HepG2 (cell line): ENCODE results near the gene ITGAE. TPM values are rescaled to one million over a fixed set of nuclear protein-coding genes. Genes with fewer than 3 reads are reported as not detected.
A peak's percentile ranks its signal among the peaks of the same experiment; 100 is the strongest.

Experiments
- ATAC-seq: fragments of 200-7000 bp; cut with Tn5 transposase; 3 replicates; pipeline ENCODE4 v1.9.1; 2020; ENCODE audit warnings: mild to moderate bottlenecking, moderate library complexity
- BruUV-seq: library from RNA; stranded (reverse); fragments of 400-500 nt; replicated peaks from 2 replicates; lab custom pipeline; 2021; lab: Mats Ljungman, UMichigan
- CTCF ChIA-PET: fragments of 300-600 bp; formaldehyde crosslinking; extraction: SDS; loops from one replicate; lab custom pipeline; 2021; ENCODE audit warnings: low total read pairs, inconsistent platforms, low intra/inter-chr PET ratio; lab: Yijun Ruan, JAX
- POLR2A ChIA-PET: fragments of 350-600 bp; sonication (Branson Sonifier 250); formaldehyde crosslinking; loops from one replicate; lab custom pipeline; 2020; ENCODE audit warnings: antibody characterized with exemption, inconsistent platforms; lab: Yijun Ruan, JAX
- DNase-seq: peaks from one replicate; pipeline ENCODE4 v3.0.0-alpha.2; 2015; ENCODE audit warnings: low spot score
- FAIRE-seq: peaks from 3 replicates; lab custom pipeline; 2011; peaks lifted over from hg19 to GRCh38; lab: Jason Lieb, UNC
- H2AFZ ChIP-seq: one replicate; pipeline ENCODE4 v1.6.1; 2011; ENCODE audit warnings: low read length, inconsistent platforms
- H3K27ac ChIP-seq: fragments of 300-600 bp; 3 replicates; pipeline ENCODE4 v1.8.0; 2011; ENCODE audit warnings: mixed run types, mild to moderate bottlenecking, mixed read lengths, low read length, inconsistent platforms; ENCODE audit not compliant: insufficient read depth; ENCODE audit errors: extremely low read length
- H3K27me3 ChIP-seq, 2 experiments: fragments of 200-600 bp in 1 of 2; 2 replicates in 1 of 2; 3 replicates in 1 of 2; pipeline versions ENCODE4 v1.6.0 to v1.8.0; 2011; ENCODE audit warnings: low read length in 2 of 2, mild to moderate bottlenecking in 2 of 2, moderate library complexity in 2 of 2, inconsistent platforms in 1 of 2; ENCODE audit not compliant: insufficient read depth in 2 of 2, control insufficient read depth in 1 of 2
- H3K36me3 ChIP-seq, 2 experiments: fragments of 200-600 bp in 1 of 2; replicated peaks in 1 of 2; 2 replicates in 1 of 2; 3 replicates in 1 of 2; pipeline versions ENCODE4 v1.5.1 to v1.8.0; 2011; ENCODE audit warnings: low read length in 2 of 2, inconsistent platforms in 1 of 2; ENCODE audit not compliant: insufficient read depth in 2 of 2, control insufficient read depth in 1 of 2
- H3K4me1 ChIP-seq: 2 replicates; pipeline ENCODE4 v1.5.1; 2012; ENCODE audit warnings: low read length, inconsistent platforms; ENCODE audit not compliant: insufficient read depth
- H3K4me2 ChIP-seq: 2 replicates; pipeline ENCODE4 v1.6.0; 2011; ENCODE audit warnings: low read depth, low read length, inconsistent platforms
- H3K4me3 ChIP-seq, 3 experiments: fragments of 200-600 bp in 1 of 3; sonication (generic), shearing (Covaris generic) in 1 of 3; replicated peaks in 1 of 3; 2 replicates each; pipeline ENCODE4 v1.5.1; 2011 to 2016; ENCODE audit warnings: low read length in 3 of 3, inconsistent platforms in 2 of 3, low read depth in 2 of 3, mild to moderate bottlenecking in 2 of 3, control low read depth in 1 of 3, mixed read lengths in 1 of 3; ENCODE audit not compliant: insufficient read depth in 1 of 3
- H3K79me2 ChIP-seq: one replicate; pipeline ENCODE4 v1.6.1; 2011; ENCODE audit warnings: low read length, inconsistent platforms; ENCODE audit not compliant: insufficient read depth
- H3K9ac ChIP-seq: 2 replicates; pipeline ENCODE4 v1.6.0; 2011; ENCODE audit warnings: mild to moderate bottlenecking, low read depth, low read length, inconsistent platforms; ENCODE audit not compliant: insufficient read depth
- H3K9me3 ChIP-seq: 2 replicates; pipeline ENCODE4 v1.5.1; 2012; ENCODE audit warnings: mild to moderate bottlenecking, low read length
- H4K20me1 ChIP-seq: 2 replicates; pipeline ENCODE4 v1.6.0; 2011; ENCODE audit warnings: inconsistent platforms, mild to moderate bottlenecking, low read length, moderate library complexity; ENCODE audit not compliant: insufficient read depth
- CREB1 ChIP-seq, 2 experiments: fragments of 450-650 bp in 1 of 2; IDR thresholded peaks; 2 replicates each; pipeline ENCODE4 v1.6.1; 2016 to 2017; ENCODE audit warnings: control low read depth in 1 of 2, mild to moderate bottlenecking in 1 of 2, missing compliant biosample characterization in 1 of 2, missing genetic modification characterization in 1 of 2
- MXD3 ChIP-seq: IDR thresholded peaks from 2 replicates; pipeline ENCODE4 v1.6.1; 2016; ENCODE audit warnings: mild to moderate bottlenecking, missing biosample characterization, missing genetic modification reagents
- TERF1 ChIP-seq: sonication (generic); formaldehyde crosslinking; IDR thresholded peaks from 2 replicates; pipeline ENCODE4 v1.8.0; 2022; ENCODE audit warnings: mild to moderate bottlenecking, missing genetic modification reagents, moderate library complexity
- THYN1 ChIP-seq: sonication (generic); formaldehyde crosslinking; IDR thresholded peaks from 2 replicates; pipeline ENCODE4 v1.8.1; 2023; ENCODE audit warnings: low read depth, mild to moderate bottlenecking, moderate library complexity, missing genetic modification reagents, borderline replicate concordance
- ZNF343 ChIP-seq: sonication (generic); formaldehyde crosslinking; IDR thresholded peaks from 2 replicates; pipeline ENCODE4 v1.4.0; 2020; ENCODE audit warnings: mild to moderate bottlenecking, missing genetic modification reagents
- ZNF589 ChIP-seq: sonication (generic); formaldehyde crosslinking; conservative IDR thresholded peaks from 2 replicates; pipeline ENCODE4 v1.8.0; 2022; ENCODE audit warnings: mild to moderate bottlenecking, moderate library complexity, missing genetic modification reagents
- ZNF776 ChIP-seq: sonication (generic); formaldehyde crosslinking; IDR thresholded peaks from 2 replicates; pipeline ENCODE4 v1.4.0; 2020; ENCODE audit warnings: mild to moderate bottlenecking, missing genetic modification reagents
- WGBS: methylation state at CpG from one replicate; pipeline ENCODE4 v1.1.6; 2017; ENCODE audit warnings: low lambda C conversion rate; 5-methylcytosine and 5-hydroxymethylcytosine counted together
- in situ Hi-C: cut with HindIII; loops from 2 replicates; pipeline ENCODE4 v1.10.0; 2017; ENCODE audit warnings: low pct_unique_long_range_greater_than_20kb; ENCODE audit not compliant: extremely low pct_ligation_motif_present
- intact Hi-C: fragments of 100-400 bp; cut with micrococcal nuclease; formaldehyde crosslinking; loops from one replicate; pipeline ENCODE4 v1.10.0; 2022; ENCODE audit not compliant: unreplicated experiment
- polyA plus RNA-seq, 8 experiments: library from polyadenylated mRNA; depleted of rRNA in 3 of 8; stranded (reverse) in 7 of 8; unstranded in 1 of 8; fragments of >200 nt; fragmentation: Illumina TruSeq in 4 of 8; extraction: Trizol in 4 of 8; gene quantifications; 2 replicates each; pipeline versions ENCODE4 v1.2.1 to v1.2.3, GENCODE V29; 2011 to 2016; ENCODE audit warnings: low read depth in 4 of 8, missing spikeins in 1 of 8, mixed read lengths in 1 of 8; ENCODE audit not compliant: insufficient read depth in 1 of 8
- total RNA-seq, 5 experiments: library from RNA; depleted of rRNA; stranded (reverse); fragments of >200 nt; fragmentation: Illumina TruSeq; extraction: Trizol; gene quantifications; 2 replicates each; pipeline ENCODE4 v1.2.3, GENCODE V29; 2016; ENCODE audit warnings: low read depth in 1 of 5

The ITGAE gene
- total and polyA plus RNA-seq, 2 of the 13 experiments (the other 11 are each of a cell fraction or from before 2014, with no cell fraction given), result 42.3 to 49.0 TPM

- TF ChIP-seq ZNF776 (CRISPR knock-in tag) (no peak), THYN1 (CRISPR knock-in tag) (no peak), ZNF589 (no peak), TERF1 (CRISPR knock-in tag) (no peak)
Observed at GRCh38 chr17:3699951-3700350, 101.0 kb downstream of the ITGAE start (continued).

GRCh38 chr17:3698139-3698538 is 102.8 kb downstream of the ITGAE start:
- Histone ChIP-seq H3K9me3 (peaks cover 12% of the 10 kb centered on the region), H3K79me2 (no peaks in the 10 kb centered on the region), H3K4me2 (no peak overlapping the region), H2AFZ (no peak overlapping the region), H3K4me3 (no peak overlapping the region), H3K4me1 (peaks cover 17% of the 10 kb centered on the region), H3K27me3 (peaks cover 0 to 35% of the 10 kb centered on the region in 2 experiments; a peak in 2 of 5 replicates), H3K9ac (no peak overlapping the region), H3K36me3 (no peaks in the 10 kb centered on the region), H3K27ac (no peak overlapping the region), H4K20me1 (no peaks in the 10 kb centered on the region)
- in situ Hi-C loops (no loop called here), intact Hi-C loops (no loop called here)
- no peak for FAIRE-seq
- BruUV-seq, result no TSS peak
- POLR2A ChIA-PET, result no interaction called here
- CTCF ChIA-PET, result no interaction called here
- 41% methylated on average over 4 of the region's 4 CpGs for WGBS
- DNase-seq, result no peak
- no peak for ATAC-seq
- 0 out of 2 replicates have a peak, but pooled peaks have one; percentile 4 for TF ChIP-seq CREB1 (IDR thresholded peaks at IDR 0.05)
- TF ChIP-seq CREB1 (CRISPR knock-in tag; IDR thresholded peaks at IDR 0.05), result no peak
- peak; percentile 100 for TF ChIP-seq ZNF343 (CRISPR knock-in tag)
- no peak for TF ChIP-seq MXD3 (CRISPR knock-in tag)
